Thoracic aorta (tissue), 2 donors: ENCODE results near the gene BICD2. TPM values are rescaled to one million over a fixed set of nuclear protein-coding genes. Genes with fewer than 3 reads are reported as not detected.

Experiments used
- ATAC-seq: fragments of 150-250 bp; one replicate; pipeline ENCODE4 v1.8.0; 2017; ENCODE audit warnings: low read depth; ENCODE audit not compliant: insufficient number of reproducible peaks, low FRiP score
- DNase-seq: peaks from one replicate; pipeline ENCODE4 v3.0.0-alpha.2; 2020; ENCODE audit warnings: low spot score
- H3K27ac ChIP-seq, 2 donors: fragments of 200-600 bp; sonication (generic); 1 replicate in 1 of 2; 2 replicates in 1 of 2; pipeline ENCODE4 v1.5.1; 2016; ENCODE audit warnings: mild to moderate bottlenecking in 2 of 2, moderate library complexity in 2 of 2
- H3K27me3 ChIP-seq: fragments of 200-600 bp; sonication (generic); replicated peaks from 2 replicates; pipeline ENCODE4 v1.6.0; 2016; ENCODE audit warnings: mild to moderate bottlenecking; ENCODE audit not compliant: insufficient read depth
- H3K36me3 ChIP-seq: fragments of 200-600 bp; sonication (generic); one replicate; pipeline ENCODE4 v1.5.1; 2016
- H3K4me1 ChIP-seq, 2 donors: fragments of 200-600 bp; sonication (generic); 1 replicate in 1 of 2; 2 replicates in 1 of 2; pipeline versions ENCODE4 v1.5.1 to v1.6.0; 2016; ENCODE audit warnings: low read depth in 2 of 2, mild to moderate bottlenecking in 1 of 2; ENCODE audit not compliant: control insufficient read depth in 1 of 2
- H3K4me3 ChIP-seq: fragments of 200-600 bp; sonication (generic); 2 replicates; pipeline ENCODE4 v1.5.1; 2016; ENCODE audit warnings: mild to moderate bottlenecking
- H3K9me3 ChIP-seq: fragments of 200-600 bp; sonication (generic); 2 replicates; pipeline ENCODE4 v1.5.1; 2016
- total RNA-seq, 2 donors: library from RNA; depleted of rRNA; stranded (reverse); fragments of >200 nt; gene quantifications; one replicate each; pipeline versions ENCODE4 v1.1.0 to v1.2.3, GENCODE V29; 2016
- TF ChIP-seq, protein P1 (sequence below): fragments of 200-600 bp; sonication (generic); IDR thresholded peaks from one replicate; pipeline ENCODE4 v1.5.1; 2019; ENCODE audit warnings: antibody characterized with exemption

Gene BICD2
- total RNA-seq, 2 donors from 2014 or later, result 52.1 to 57.7 TPM

DNA sequence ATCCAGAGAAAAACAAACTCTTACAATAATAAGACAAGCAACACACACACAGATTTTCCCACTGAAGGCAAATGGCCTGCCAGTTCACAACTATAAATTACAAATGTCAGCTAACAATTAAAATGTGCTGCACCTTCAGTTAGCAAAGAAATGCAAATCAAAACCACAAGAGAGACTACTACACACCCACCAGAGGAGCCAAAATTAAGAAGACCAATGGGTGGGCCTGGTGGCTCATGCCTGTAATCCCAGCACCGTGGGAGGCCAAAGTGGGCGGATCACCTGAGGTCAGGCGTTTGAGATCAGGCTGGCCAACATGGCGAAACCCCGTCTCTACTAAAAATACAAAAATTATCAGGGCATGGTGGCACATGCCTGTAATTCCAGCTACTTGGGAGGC, 79.6 kb downstream of the BICD2 start:
- DNase-seq, result no peak

DNA sequence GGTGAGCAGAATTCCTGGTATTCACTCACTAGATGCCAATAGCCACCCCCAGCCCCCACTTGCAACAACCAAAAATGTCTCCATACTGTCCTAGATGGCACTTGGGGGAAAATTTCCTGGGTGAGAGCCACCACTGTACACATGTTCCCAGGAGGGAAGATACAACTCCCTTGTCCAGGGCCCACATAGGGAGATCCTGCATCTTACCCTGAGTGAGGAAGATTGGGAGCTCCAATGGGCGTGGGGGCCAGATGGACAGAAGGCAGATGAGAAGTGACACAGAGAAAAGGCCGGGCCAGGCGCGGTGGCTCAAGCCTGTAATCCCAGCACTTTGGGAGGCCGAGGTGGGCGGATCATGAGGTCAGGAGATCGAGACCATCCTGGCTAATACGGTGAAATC, 82.4 kb downstream of the BICD2 start:
- no peak for ATAC-seq
- Histone ChIP-seq H3K9me3 (no peaks in the 10 kb centered on the region), H3K36me3 (no peaks in the 10 kb centered on the region), H3K4me1 (no peaks in the 10 kb centered on the region), H3K27me3 (no peaks in the 10 kb centered on the region), H3K27ac (no peak overlapping the region), H3K4me3 (no peak overlapping the region)
- TF ChIP-seq, protein P1, sequence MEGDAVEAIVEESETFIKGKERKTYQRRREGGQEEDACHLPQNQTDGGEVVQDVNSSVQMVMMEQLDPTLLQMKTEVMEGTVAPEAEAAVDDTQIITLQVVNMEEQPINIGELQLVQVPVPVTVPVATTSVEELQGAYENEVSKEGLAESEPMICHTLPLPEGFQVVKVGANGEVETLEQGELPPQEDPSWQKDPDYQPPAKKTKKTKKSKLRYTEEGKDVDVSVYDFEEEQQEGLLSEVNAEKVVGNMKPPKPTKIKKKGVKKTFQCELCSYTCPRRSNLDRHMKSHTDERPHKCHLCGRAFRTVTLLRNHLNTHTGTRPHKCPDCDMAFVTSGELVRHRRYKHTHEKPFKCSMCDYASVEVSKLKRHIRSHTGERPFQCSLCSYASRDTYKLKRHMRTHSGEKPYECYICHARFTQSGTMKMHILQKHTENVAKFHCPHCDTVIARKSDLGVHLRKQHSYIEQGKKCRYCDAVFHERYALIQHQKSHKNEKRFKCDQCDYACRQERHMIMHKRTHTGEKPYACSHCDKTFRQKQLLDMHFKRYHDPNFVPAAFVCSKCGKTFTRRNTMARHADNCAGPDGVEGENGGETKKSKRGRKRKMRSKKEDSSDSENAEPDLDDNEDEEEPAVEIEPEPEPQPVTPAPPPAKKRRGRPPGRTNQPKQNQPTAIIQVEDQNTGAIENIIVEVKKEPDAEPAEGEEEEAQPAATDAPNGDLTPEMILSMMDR, result no peak
- no peak for DNase-seq

More for the DNA sequence above, 79.6 kb downstream of the BICD2 start:
- TF ChIP-seq, protein P1, result no peak
- H3K4me3 ChIP-seq, result no peak overlapping the region
- no peak overlapping the region for H3K27ac ChIP-seq
- no peaks in the 10 kb centered on the region for H3K4me1 ChIP-seq
- no peak for ATAC-seq
- no peaks in the 10 kb centered on the region for H3K9me3 ChIP-seq
- no peaks in the 10 kb centered on the region for H3K27me3 ChIP-seq
- H3K36me3 ChIP-seq, result no peaks in the 10 kb centered on the region

DNA sequence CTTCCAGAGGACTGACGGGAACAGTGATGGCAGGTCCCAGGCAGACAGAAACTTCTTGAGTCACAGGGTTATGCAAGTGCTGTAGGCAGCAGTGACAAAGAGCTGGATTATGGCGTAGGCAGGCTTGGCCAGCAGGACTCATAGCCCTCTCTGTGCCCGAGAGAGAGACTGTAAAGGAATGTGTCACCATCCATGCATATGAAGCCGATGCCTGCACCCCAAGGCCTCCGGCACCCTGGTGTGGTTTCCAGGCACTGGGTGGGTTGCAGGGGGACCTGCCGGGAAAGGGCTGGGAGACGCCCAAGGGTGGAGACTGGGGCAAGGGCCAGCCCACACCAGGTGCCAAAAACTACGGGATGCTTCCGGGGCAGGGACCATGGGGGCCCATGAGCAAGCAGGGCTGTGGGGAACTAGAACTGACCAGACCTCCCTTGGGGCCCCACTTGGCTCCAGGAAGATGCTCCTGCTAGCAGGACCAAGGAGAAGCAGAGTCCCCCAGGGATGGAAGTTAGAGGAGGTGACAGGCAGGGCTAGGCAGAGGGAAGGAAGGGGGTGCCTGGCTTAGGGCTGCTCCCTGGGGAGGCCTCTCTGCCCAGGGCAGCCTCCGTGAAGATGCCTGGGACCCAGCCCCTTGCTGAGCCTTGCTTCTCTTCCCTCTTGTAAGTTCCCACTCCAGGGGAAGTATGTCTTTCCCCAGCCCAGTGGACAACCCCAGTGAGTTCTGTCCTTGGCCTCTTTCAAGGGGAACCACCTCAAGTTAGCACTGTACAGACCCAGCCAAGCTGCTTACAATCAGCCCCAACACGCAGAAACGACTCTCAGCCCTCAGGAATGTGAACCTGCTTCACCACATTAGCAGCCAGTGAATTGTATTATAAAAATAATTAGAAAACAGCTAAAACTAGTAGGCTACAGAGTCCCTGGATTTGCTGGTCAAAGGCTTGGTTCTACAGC, 84.2 kb downstream of the BICD2 start:
- no peaks in the 10 kb centered on the region for H3K9me3 ChIP-seq
- H3K4me3 ChIP-seq, result no peak overlapping the region
- H3K27me3 ChIP-seq, result no peaks in the 10 kb centered on the region
- ATAC-seq (no peak), DNase-seq (no peak)
- no peaks in the 10 kb centered on the region for H3K4me1 ChIP-seq
- TF ChIP-seq, protein P1, result no peak
- H3K27ac ChIP-seq, result no peak overlapping the region
- no peaks in the 10 kb centered on the region for H3K36me3 ChIP-seq

DNA sequence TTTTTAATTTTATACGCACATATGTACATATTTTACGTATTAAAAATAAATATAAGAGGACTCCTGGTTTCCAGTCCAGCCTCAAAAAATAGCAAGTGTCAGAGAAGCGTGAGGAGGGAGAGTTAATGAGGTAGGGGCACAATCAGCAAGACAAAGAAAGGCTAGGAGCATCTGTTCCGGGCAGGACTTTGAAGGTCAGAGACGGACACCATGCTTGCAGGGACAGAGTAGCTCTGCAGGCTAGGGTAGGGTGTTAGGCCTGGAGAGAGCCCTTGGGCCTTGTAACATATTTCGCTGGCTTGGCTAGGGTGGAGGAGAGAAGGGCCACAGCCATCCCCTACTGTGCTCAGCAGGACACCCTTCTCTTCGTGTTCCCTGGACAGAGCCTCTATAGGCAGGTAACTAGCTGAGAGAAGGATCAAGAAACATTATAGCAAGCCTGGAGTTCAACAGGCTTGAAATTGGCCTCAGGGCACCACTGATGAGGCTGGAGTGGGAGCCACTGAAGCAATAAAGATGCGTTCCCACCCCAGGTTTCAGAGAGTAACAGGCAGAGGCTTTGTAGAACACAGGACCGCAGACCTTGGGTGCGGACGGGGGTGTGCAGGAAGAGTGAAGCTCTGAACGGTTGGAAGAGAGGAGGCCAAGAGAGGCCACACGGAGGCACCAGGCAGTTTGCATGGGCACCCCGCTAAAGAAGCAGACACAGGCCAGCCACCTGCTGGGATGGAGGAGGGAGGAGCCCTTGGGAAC, 85.0 kb downstream of the BICD2 start:
- no peaks in the 10 kb centered on the region for H3K27me3 ChIP-seq
- TF ChIP-seq, protein P1, result no peak
- no peak for ATAC-seq
- H3K36me3 ChIP-seq, result no peaks in the 10 kb centered on the region
- H3K27ac ChIP-seq, result no peak overlapping the region
- no peak for DNase-seq
- H3K9me3 ChIP-seq, result no peaks in the 10 kb centered on the region
- no peaks in the 10 kb centered on the region for H3K4me1 ChIP-seq
- H3K4me3 ChIP-seq, result no peak overlapping the region

DNA sequence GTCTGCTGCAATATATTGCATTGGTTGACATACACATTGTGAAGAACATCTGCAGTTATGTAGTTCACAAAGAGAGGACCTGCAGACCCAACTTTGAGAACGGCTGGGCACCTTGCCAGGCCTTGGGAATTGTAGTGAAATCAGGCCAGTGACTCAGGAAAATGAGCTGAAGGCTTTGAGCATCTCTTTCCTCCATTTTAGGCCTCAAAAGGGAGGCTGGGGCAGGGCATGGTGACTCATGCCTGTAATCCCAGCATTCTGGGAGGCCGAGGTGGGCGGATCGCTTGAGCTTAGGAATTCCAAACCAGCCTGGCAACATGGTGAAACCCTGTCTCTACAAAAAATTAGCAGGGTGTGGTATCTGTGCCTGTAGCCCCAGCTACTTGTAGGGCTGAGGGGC, 93.3 kb downstream of the BICD2 start:
- peaks cover 0 to 22% of the 10 kb centered on the region in 2 donors for H3K4me1 ChIP-seq
- TF ChIP-seq, protein P1, result no peak
- ATAC-seq (no peak), DNase-seq (peak; percentile 21)
- H3K4me3 ChIP-seq, result peak overlapping the region; percentile 81
- H3K36me3 ChIP-seq, result peaks cover 7% of the 10 kb centered on the region
- no peaks in the 10 kb centered on the region for H3K27me3 ChIP-seq
- H3K9me3 ChIP-seq, result no peaks in the 10 kb centered on the region
- no peak overlapping the region for H3K27ac ChIP-seq
